NT2/D1 (cell line): Measurements from ENCODE around the gene KCNH3.

ENCODE experiments used
- YY1 ChIP-seq: IDR thresholded peaks from 2 replicates; pipeline ENCODE4 v1.6.1; 2011; ENCODE audit not compliant: insufficient read length, insufficient read depth
- ZNF274 ChIP-seq: IDR thresholded peaks from 2 replicates; pipeline ENCODE4 v1.6.1; 2011; ENCODE audit warnings: mild to moderate bottlenecking, low read depth, low read length

DNA sequence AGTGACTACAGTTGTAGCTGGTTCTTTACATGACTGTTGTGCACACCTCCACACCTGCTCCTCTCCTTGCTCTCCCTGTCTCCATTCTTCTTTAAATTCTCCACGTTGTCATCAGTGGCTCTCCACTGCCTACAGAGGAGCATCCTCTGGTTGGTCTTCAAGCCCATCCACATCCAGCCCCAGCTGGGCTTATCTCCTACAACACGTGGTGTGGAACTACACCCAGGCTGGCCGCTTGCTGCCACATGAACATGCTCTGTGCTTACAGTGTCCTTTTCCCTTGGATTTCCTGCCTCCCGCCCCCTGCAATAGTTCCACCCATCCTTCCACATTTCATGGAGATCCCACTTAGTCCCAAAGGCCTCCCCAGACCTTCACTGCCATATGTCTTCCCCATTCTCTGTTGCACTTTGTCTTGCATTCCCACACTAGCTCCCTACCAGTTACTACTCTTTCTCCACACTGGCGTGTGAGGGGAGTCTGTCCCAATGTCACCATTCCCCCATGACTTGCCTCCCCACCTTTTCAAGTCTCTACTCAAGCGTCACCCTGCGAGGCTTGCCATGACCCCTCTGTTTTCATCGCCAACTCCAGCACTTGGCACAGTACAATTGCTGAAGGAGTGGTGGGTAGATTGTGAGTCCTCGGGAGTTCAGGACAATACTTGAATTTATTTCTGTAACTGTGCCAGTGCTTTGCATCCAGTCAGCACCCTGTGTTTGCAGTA is 38.9 kb downstream of the KCNH3 start:
- TF ChIP-seq ZNF274 = no peak
- TF ChIP-seq YY1 = no peak
